Measurements from ENCODE around the gene ZFYVE16. TPM values are rescaled to one million over a fixed set of nuclear protein-coding genes. Genes with fewer than 3 reads are reported as not detected.

ZFYVE16 gene
- total and polyA plus RNA-seq, 12 donors: 8.3 to 52.6 (median 42.8) TPM

GRCh38 chr5:80503641-80504040, 95.8 kb downstream of the ZFYVE16 start:
- ATAC-seq (no peak), DNase-seq (no peak)
- Histone ChIP-seq H3K36me3 (peaks cover 0 to 3% (median 0%) of the 10 kb centered on the region in 9 donors), H3K4me1 (no peaks in the 10 kb centered on the region), H3K27me3 (no peaks in the 10 kb centered on the region), H3K9me3 (no peaks in the 10 kb centered on the region), H3K4me3 (no peak overlapping the region), H3K27ac (no peak overlapping the region)
- intact Hi-C loops (cut with DNase I): no loop called here
- TF ChIP-seq CTCF (IDR thresholded peaks at IDR 0.05): no peak
- WGBS, 2 donors: 64 to 65% methylated on average over 1 of the region's 1 CpG

DNA sequence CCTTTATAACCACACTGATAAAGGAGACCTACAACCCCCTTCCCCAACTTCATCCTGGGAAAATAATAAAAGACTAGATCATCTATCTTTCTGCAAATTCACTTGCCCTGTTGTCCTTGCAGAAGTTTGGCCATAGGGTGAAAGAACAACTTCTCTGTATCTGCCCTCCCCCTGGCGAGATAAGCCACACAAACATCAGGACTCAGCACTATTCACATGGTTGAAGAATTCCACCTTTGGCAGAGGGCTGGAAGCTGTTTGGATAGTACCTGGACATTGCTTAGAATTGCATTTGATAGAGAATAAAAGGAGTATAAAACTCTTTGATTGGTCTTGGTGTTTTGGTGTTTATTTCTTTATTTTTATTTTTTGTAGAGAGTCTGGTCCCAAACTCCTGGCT, 97.0 kb downstream of the ZFYVE16 start:
- H3K4me3 ChIP-seq: no peak overlapping the region
- no peaks in the 10 kb centered on the region for H3K4me1 ChIP-seq
- intact Hi-C loops (cut with DNase I): no loop called here
- no peak for TF ChIP-seq CTCF (IDR thresholded peaks at IDR 0.05)
- H3K27me3 ChIP-seq: no peaks in the 10 kb centered on the region
- no peaks in the 10 kb centered on the region for H3K9me3 ChIP-seq
- WGBS, 2 donors: 80 to 84% methylated on average over 1 of the region's 1 CpG
- no peak overlapping the region for H3K27ac ChIP-seq
- H3K36me3 ChIP-seq: peaks cover 0 to 3% (median 0%) of the 10 kb centered on the region in 9 donors
- no peak for ATAC-seq
- DNase-seq: no peak

DNA sequence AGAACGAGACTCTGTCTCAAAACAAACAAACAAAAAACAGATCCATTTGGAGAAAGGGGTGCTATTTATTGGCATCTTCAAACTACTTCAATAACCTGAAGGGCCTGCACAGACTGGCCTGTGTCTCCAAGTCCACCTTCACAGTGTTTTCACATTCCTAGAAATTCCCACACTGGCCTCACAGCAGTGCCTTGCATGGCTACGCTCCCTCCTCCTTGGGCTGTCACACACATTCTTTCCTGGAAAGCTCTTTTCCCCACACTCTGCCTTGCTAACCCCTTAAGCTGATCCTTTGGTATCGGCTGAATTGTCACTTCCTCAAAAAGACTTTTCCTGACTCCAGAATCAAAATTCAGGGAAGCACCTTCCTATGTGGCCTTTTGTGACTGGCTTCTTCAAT, 99.8 kb downstream of the ZFYVE16 start:
- Histone ChIP-seq H3K27me3 (no peaks in the 10 kb centered on the region), H3K4me1 (no peaks in the 10 kb centered on the region), H3K4me3 (no peak overlapping the region), H3K36me3 (peaks cover 0 to 3% (median 0%) of the 10 kb centered on the region in 9 donors), H3K9me3 (no peaks in the 10 kb centered on the region), H3K27ac (no peak overlapping the region)
- intact Hi-C loops (cut with DNase I): no loop called here
- DNase-seq: no peak
- no peak for ATAC-seq
- 87 to 88% methylated on average over 3 of the region's 3 CpGs for WGBS, 2 donors
- TF ChIP-seq CTCF (IDR thresholded peaks at IDR 0.05): no peak

GRCh38 chr5:80508844-80509243, 101.0 kb downstream of the ZFYVE16 start:
- no peak for DNase-seq
- no peak overlapping the region for H3K27ac ChIP-seq
- H3K36me3 ChIP-seq: peaks cover 0 to 10% (median 0%) of the 10 kb centered on the region in 9 donors
- no peaks in the 10 kb centered on the region for H3K4me1 ChIP-seq
- intact Hi-C loops (cut with DNase I): no loop called here
- no peaks in the 10 kb centered on the region for H3K9me3 ChIP-seq
- no peak overlapping the region for H3K4me3 ChIP-seq
- H3K27me3 ChIP-seq: no peaks in the 10 kb centered on the region
- 92 to 93% methylated on average over 6 of the region's 6 CpGs for WGBS, 2 donors
- no peak for TF ChIP-seq CTCF (IDR thresholded peaks at IDR 0.05)
- ATAC-seq: no peak

Measured in heart right ventricle (tissue), 16 donors.